Measurements from ENCODE around the gene SUN2.

SUN2 gene

DNA sequence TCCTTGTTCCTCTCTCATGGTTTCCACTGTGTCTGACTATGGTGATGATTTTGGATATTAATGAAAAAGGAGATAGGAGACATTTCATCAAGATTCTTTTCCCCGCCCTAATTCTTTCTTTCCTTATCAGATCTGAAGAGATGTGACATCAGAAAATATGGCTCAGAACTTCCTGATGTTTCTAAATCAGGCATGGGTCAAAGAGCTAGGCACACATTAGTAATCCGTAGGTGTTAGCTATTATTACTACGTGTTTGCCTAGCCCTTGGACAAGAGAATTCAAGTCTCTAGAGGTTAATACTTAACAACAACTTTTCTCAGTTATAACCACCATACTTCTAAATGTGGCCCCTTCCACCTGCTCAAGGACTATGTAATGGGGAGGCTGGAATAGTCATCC is 60.9 kb downstream of the SUN2 start:
- no peak for DNase-seq

DNA sequence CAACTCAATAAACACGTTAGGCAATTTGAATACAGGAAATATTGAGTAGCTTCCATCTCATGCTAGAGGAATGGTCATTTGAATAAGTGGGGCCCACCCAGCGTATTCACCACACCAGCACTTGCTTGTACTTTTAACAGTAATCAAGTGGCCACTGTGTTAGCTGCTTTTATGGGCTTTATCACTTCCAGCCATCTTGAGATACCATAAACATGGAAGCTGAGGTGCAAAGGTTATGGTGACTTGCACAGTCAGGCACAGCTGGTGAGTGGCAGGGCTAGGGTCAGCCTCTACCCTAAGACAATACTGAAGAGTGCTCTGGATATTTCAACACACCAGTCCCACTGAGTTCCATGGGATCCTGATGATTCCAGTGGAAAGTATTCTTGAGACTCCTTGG is 61.7 kb downstream of the SUN2 start:
- DNase-seq: no peak

- DNase-seq: no peak
Observed at GRCh38 chr22:38689651-38690050, 66.1 kb downstream of the SUN2 start.

DNA sequence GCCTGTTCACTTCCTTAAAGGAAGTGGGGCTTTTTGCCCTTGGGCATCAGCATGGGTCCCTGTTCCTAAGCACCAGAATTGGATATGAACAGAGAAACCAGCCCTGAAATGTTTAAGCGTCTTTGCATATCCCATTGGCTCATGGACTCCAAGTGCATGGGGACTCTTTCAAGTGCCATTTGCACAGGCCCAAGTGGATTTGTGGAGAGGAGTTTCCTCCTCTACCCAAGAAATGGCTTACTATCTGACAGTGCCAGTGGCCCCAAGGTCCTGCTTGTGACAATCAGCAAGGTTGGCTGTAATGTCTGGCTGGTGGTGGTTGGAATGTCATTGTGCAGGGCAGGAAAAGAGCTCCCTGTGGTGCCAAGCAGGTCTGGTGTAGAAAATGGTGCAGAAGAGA is 70.0 kb downstream of the SUN2 start:
- DNase-seq: no peak

GRCh38 chr22:38684895-38685294 is 70.9 kb downstream of the SUN2 start:
- DNase-seq: no peak
